ENCODE data around the gene FN1.
"Not testable (repeated sequence)": the region's sequence is repeated elsewhere in the genome, so short reads cannot be mapped to it uniquely, and the experiment has no call there.

Gene FN1

DNA sequence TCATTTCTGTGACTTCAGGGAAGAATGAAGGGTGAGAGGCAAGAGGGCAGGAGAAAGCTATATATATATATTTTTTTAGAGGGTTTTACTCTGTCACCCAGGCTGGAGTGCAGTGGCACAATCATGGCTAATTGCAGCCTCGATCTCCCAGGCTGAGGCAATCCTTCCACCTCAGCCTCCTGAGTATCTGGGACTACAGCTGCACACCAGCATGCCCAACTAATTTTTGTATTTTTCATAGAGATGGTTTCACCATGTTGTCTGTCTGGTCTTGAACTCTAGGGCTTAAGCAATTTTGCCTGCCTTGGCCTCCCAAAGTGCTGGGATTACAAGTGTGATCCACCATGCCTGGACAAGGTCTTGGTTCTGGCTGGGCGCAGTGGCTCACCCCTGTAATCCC lies 120.6 kb downstream of the FN1 start:
- FAIRE-seq (no peak), DNase-seq (ENCODE audit: insufficient read length, low spot score) (no peak)
- TF ChIP-seq PAX5 (IDR thresholded peaks at IDR 0.05; ENCODE audit: insufficient read depth, low read length, severe bottlenecking) (no peak), TAF1 (IDR thresholded peaks at IDR 0.05; ENCODE audit: low read depth, low read length) (no peak), POLR2AphosphoS5 (IDR thresholded peaks at IDR 0.05; ENCODE audit: low read depth, low read length) (no peak), POU2F2 (IDR thresholded peaks at IDR 0.05; ENCODE audit: low read depth, low read length) (no peak), SPI1 (IDR thresholded peaks at IDR 0.05; ENCODE audit: low read depth, low read length) (no peak), POLR2A (IDR thresholded peaks at IDR 0.05; ENCODE audit: low read depth, low read length) (no peak)

DNA sequence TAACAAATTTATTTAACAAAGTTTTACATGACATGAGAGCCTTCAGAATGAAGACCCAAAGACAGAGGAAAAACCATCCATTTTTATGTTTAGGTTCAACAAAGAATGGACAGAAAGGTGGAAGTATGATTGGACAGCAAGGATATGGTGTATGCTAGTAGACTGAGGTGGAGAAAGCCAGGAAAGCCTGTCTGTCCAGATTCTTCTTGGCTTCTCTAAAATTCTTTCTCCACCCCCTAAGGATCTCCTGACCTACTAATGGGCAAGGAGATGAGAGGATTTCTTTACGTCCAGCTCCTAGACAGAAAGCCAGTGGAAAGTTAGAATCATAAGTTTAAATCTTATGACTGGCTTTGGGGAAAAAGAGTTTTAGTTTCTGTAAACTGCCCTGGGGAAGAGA lies 121.0 kb downstream of the FN1 start:
- TF ChIP-seq SPI1 (IDR thresholded peaks at IDR 0.05; ENCODE audit: low read depth, low read length) (no peak), POU2F2 (IDR thresholded peaks at IDR 0.05; ENCODE audit: low read depth, low read length) (no peak), POLR2A (IDR thresholded peaks at IDR 0.05; ENCODE audit: low read depth, low read length) (no peak), PAX5 (IDR thresholded peaks at IDR 0.05; ENCODE audit: insufficient read depth, low read length, severe bottlenecking) (no peak), POLR2AphosphoS5 (IDR thresholded peaks at IDR 0.05; ENCODE audit: low read depth, low read length) (no peak), TAF1 (IDR thresholded peaks at IDR 0.05; ENCODE audit: low read depth, low read length) (no peak)
- FAIRE-seq, result no peak
- no peak for DNase-seq (ENCODE audit: insufficient read length, low spot score)

- TF ChIP-seq PAX5 (IDR thresholded peaks at IDR 0.05; ENCODE audit: insufficient read depth, low read length, severe bottlenecking) (no peak), SPI1 (IDR thresholded peaks at IDR 0.05; ENCODE audit: low read depth, low read length) (no peak)
- DNase-seq (ENCODE audit: insufficient read length, low spot score) (no peak), FAIRE-seq (no peak)
These were observed 122.6 kb downstream of the FN1 start for GRCh38 chr2:215313255-215313613.

GRCh38 chr2:215311625-215312396 lies 124.1 kb downstream of the FN1 start, which contains the start of gene ATIC:
Gene ATIC (plus strand): TSS chr2:215312059. CDS start chr2:215312143, 84 bp downstream.
- FAIRE-seq (peak; percentile 96), DNase-seq (ENCODE audit: insufficient read length, low spot score) (peak; percentile 85)
- TF ChIP-seq PAX5 (IDR thresholded peaks at IDR 0.05; ENCODE audit: insufficient read depth, low read length, severe bottlenecking) (no peak), POLR2A (IDR thresholded peaks at IDR 0.05; ENCODE audit: low read depth, low read length) (peak; percentile 82), SPI1 (IDR thresholded peaks at IDR 0.05; ENCODE audit: low read depth, low read length) (no peak), POLR2AphosphoS5 (IDR thresholded peaks at IDR 0.05; ENCODE audit: low read depth, low read length) (peak; percentile 87), POU2F2 (IDR thresholded peaks at IDR 0.05; ENCODE audit: low read depth, low read length) (peak; percentile 63), TAF1 (IDR thresholded peaks at IDR 0.05; ENCODE audit: low read depth, low read length) (peak; percentile 82)

DNA sequence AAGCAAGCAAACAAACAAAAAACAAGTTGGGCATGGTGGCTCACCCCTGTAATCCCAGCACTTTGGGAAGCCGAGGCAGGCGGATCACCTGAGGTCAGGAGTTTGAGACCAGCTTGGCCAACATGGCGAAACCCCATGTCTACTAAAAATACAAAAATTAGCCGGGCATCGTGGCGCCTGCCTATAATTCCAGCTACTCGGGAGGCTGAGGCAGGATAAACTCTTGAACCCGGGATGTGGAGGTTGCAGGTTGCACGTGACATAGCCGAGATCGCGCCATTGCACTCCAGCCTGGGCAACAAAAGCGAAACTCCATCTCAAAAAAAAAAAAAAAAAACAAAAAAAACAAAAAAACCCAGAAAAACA lies 124.6 kb downstream of the FN1 start:
- not testable (repeated sequence) for FAIRE-seq; DNase-seq (ENCODE audit: insufficient read length, low spot score)

Measured in GM12891 (cell line).